ENCODE data around the gene SLC5A2.

Gene SLC5A2

DNA sequence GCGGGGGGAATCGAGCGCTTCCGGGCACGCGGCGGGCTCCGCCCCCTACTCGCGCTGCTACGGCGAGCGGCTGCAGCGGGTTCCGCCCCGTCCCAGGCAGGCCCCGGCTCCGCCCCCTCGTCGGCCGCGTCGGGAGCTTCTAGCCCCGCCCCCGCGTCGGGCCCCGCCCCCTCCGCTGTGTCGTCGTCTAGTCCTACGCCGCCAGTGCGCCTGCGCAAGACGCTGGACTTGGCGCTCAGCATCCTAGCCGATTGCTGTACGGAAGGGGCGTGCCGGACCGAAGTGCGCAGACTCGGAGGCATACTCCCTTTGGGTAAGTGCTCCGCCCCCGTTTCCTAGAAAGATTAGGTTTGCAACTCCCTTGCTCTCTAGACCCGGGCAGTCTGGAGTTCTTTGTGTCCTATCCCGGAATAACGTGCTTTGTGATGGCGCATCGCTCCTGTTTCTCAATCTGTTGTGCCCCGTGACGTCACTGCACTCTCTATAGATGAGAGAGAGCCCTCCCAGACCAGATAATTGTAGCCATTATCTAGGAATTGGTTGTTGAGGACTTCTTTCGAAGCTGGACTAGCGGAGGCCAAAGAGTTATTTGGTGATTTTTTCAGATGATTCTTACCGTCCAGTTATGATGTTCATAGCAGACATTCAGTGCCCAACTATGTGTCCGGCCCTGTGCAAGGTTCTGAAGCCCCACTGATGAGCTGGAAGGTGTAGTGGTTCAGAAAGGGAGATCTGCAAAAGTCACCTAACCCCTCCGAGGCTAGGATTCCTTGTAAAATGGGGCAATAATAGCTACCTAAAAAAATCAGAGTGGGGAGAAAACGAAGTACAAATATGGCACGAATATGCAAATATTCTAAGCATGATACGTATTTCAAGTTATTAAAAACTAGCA is 23.0 kb upstream of the SLC5A2 start:
- peak; percentile 100 for DNase-seq (ENCODE audit: low read depth)

DNA sequence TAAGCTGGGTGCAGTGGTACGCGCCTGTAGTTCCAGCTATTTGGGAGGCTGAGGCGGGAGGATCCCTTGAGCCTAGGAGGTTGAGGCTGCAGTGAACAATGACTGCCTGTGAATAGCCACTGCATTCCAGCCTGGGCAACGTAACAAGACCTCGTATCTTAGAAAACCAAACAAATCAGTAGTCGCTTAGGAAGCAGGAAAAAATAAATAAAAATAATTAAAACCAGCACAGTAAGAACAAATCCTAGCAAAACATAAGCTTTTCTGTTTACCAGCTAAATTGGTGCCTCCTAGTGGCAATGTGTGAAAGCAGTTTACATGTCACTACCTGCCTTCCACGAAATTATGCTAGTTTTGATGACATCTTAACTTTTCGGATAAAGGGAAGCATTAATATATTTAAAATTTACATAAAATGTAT is 22.3 kb upstream of the SLC5A2 start:
- DNase-seq (ENCODE audit: low read depth), result no peak

GRCh38 chr16:31461201-31461920 is 21.6 kb upstream of the SLC5A2 start:
- no peak for DNase-seq (ENCODE audit: low read depth)

DNA sequence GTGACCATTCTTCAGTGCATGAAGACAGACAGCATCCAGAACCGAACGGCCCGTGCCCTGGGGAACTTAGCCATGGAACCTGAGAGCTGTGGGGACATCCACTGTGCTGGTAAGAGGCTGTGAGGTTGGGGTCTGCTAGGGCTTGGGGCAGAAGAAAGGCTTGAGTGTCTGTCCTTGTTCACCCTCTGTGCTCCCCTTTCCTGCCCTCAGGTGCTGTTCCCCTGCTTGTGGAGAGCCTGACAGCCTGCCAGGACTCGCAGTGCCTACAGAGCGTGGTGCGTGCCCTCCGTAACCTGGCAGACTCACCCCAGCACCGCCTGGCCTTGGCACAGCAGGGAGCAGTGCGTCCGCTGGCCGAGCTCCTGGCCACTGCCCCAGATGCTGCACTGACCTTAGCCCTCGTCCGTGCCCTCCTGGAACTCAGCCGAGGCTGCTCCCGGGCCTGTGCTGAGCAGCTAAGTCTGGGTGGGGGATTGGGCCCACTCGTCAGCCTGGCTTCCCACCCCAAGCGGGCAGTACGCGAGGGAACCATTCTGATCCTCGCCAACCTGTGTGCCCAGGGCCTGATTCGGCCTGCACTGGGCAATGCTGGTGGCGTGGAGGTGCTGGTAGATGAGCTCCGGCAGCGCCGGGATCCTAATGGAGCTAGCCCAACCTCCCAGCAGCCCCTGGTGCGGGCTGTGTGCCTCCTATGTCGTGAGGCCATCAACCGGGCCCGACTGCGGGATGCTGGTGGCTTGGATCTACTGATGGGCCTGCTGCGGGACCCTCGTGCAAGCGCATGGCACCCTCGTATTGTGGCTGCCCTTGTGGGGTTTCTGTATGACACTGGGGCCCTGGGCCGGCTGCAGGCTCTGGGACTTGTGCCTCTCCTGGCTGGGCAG is 20.8 kb upstream of the SLC5A2 start:
- DNase-seq (ENCODE audit: low read depth), result no peak

- DNase-seq (ENCODE audit: low read depth), result no peak
Observed at GRCh38 chr16:31464348-31464769, 18.6 kb upstream of the SLC5A2 start.

DNA sequence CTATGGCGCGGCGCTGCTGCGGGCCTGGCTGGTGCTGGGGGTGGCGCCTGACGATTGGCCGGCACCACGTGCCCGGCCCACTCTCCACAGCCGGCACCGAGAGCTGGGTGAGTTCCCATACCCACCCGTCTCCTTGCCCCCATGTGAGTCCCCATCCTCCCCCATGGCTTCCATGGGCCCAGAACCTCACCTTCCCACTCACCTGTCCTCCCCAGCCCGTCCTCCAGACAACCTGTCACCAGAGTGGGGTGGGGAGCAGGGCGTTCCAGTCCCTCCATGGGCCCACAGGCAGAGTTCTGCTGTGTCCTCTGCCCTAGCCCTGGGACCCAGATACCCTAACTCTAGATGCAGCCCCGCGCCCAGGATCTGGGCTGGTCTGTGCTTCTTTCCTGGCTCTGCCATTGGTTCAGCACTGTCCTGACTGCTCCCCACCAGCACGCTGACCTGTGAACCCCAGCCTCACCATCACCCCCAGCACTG is 18.1 kb upstream of the SLC5A2 start:
- no peak for DNase-seq (ENCODE audit: low read depth)

GRCh38 chr16:31465788-31466370 is 17.0 kb upstream of the SLC5A2 start:
- no peak for DNase-seq (ENCODE audit: low read depth)

DNA sequence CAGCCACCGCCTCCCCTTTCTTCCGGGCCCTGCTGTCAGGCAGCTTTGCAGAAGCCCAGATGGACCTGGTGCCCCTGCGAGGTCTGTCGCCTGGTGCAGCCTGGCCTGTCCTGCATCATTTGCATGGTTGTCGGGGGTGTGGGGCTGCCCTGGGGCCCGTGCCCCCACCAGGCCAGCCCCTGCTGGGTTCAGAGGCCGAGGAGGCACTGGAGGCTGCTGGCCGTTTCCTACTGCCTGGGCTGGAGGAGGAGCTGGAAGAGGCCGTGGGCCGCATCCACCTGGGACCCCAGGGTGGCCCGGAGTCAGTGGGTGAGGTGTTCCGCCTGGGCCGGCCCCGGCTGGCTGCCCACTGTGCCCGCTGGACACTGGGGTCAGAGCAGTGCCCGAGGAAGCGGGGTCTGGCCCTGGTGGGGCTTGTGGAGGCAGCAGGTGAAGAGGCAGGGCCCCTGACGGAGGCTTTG is 16.5 kb upstream of the SLC5A2 start:
- DNase-seq (ENCODE audit: low read depth), result no peak

- DNase-seq (ENCODE audit: low read depth), result no peak
Observed at GRCh38 chr16:31467151-31467773, 15.7 kb upstream of the SLC5A2 start.

GRCh38 chr16:31467858-31468257 is 15.1 kb upstream of the SLC5A2 start:
- DNase-seq (ENCODE audit: low read depth), result no peak

GRCh38 chr16:31470615-31471014 is 12.3 kb upstream of the SLC5A2 start:
- DNase-seq (ENCODE audit: low read depth), result no peak

DNA sequence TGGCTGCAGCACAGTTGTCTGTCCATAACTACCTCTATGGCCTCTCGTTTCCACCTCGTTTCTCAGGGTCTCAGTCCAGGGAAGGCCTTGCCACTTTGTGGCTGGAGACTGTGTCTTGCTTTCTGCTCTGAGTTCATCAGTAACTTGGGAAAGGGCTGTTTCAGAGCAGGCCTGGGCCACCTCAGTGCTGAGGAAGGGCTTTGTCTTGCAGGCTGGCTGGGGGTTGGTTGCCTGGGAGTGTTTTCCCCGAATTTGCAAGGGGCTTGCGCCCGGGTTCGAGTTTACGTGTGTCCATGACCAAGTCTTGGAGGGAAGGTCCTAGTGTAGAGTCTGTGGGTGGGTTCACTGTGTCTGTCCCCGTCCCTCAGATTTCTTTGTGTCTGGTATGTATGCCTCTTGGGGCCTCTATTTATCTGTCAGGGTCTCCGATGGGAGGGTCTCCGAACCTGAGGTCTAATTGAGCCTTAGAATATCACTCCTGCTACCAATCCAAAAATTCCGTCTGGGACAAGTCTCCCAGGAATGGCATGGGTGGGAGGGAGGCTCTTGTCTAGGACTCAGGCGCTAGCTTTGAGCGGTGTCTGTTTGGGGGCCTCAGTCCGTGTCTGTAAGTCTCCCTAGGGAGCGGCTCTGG is 11.6 kb upstream of the SLC5A2 start:
- no peak for DNase-seq (ENCODE audit: low read depth)

- no peak for DNase-seq (ENCODE audit: low read depth)
Observed at GRCh38 chr16:31471875-31472708, 10.8 kb upstream of the SLC5A2 start, which contains the start of gene TGFB1I1. TGFB1I1 (plus strand) TSS chr16:31472152; CDS start chr16:31472189, 37 bp downstream.

GRCh38 chr16:31472709-31473203 is 10.2 kb upstream of the SLC5A2 start:
- no peak for DNase-seq (ENCODE audit: low read depth)

DNA sequence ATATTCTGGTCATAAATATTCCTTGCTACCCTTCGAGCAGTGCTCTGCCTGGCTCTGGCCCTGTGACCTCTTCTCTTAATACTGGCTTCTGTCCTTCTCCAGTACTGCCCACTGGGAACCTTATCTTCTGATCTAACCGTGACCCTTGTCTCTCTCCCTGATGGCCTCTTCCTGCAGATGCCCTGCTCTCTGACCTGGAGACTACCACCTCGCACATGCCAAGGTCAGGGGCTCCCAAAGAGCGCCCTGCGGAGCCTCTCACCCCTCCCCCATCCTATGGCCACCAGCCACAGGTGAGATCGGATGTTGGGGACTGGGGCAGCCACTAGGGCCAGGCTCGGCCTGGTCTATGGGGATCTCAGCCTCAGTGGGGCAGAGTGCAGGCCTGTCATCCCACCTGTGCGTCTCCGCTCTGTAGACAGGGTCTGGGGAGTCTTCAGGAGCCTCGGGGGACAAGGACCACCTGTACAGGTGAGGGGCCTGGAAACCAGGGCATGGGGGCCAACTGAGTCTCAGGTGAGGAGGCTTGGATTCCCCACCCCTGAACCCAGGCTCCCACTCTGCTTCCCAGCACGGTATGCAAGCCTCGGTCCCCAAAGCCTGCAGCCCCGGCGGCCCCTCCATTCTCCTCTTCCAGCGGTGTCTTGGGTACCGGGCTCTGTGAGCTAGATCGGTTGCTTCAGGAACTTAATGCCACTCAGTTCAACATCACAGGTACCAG is 9.5 kb upstream of the SLC5A2 start:
- no peak for DNase-seq (ENCODE audit: low read depth)

GRCh38 chr16:31474173-31474714 is 8.7 kb upstream of the SLC5A2 start:
- no peak for DNase-seq (ENCODE audit: low read depth)

DNA sequence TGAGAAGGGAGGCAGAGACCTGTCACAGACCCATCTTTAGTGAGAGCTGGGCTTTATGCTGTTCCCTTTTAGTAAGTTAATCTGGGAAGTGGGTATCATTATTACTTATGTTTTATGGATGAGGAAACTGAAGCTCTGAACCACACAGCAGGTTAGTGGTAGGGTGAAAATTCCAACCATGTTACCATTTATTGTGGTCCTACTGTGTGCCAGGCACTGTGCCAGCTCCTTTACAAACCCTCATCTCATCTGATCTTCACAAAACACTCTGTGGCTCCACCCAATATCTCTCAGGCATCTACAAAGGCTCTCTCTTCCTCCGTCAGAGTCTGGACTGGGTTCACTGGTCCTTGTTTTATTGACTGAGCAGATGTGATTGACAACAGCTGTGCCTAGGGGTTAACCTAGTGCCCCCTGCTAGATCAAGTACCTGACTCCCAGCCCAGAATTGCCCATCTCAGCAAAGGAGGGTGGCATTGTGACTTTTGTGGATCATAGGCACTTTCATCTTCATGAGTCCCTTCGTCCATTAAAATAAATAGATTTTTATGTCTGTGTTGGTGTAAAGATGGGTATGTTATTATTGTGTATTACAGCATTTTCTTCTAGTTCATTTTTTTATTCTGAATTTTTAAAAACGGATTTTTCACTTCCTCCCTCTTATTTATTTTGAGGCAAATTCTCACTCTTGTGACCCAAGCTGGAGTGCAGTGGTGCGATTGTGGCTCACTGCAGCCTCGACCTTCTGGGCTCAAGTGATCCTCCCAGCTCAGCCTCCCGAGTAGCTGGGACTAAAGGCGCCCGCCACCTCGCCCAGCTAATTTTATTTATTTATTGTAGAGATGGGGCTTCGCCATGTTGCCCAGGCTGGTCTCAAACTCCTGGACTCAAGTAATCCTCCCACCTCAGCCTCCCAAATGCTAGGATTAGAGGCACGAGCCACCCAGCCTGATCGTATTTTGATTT is 7.9 kb upstream of the SLC5A2 start:
- no peak for DNase-seq (ENCODE audit: low read depth)
